Astrocyte (in vitro differentiated cells and primary cell): ENCODE results near the gene MRPL14.

ENCODE experiments used
- EZH2 ChIP-seq: IDR thresholded peaks from 2 replicates; pipeline ENCODE4 v1.6.1; 2012; ENCODE audit warnings: mild to moderate bottlenecking, low read length, inconsistent platforms; ENCODE audit not compliant: insufficient read depth
- TF ChIP-seq, protein P1 (sequence below): IDR thresholded peaks from 2 replicates; pipeline ENCODE4 v1.5.1; 2011; ENCODE audit warnings: low read depth, mild to moderate bottlenecking, inconsistent platforms, low read length, moderate library complexity; ENCODE audit not compliant: insufficient read depth

DNA sequence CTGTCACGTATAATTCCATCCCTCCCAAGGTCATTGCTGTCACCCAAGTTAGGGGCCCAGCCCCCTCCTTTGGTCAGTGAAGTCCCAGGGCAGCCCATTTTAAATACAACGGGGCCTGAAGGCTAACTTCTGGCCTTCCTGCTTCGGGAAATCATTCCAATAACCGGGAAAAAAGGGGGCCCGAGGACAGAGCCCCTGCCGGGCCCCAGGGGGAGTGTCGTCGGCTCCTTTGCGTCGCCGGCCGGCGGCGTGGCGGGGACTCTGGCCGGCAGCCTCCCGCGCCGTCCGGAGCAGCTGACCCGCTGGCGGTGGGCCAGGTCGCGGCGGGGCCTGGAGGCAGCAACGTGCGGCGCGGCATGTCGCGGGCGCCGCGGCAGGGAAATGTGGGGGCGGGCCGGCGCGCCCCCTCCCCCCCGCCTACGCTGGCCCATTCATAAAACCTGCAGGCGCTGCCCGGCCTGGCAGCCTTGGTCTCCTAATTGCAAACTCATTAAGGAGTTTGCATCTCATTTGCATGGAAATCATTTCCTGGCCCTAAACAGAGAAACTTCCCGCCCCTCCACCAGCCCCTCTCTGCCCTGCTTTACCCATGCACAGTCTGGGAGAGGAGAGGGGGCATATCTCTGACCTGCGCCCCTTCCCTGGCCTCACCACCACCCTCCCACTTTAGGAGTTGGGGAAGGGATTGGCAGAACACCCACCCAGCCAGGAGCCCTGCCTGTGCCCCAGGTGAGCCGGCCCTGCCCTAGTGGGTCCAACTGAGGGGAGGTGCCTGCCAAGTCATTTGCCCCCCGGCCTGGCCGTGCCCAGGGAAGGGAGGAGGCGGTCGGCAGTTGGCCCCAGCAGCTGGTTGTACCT lies 50.7 kb downstream of the MRPL14 start:
- TF ChIP-seq, protein P1, sequence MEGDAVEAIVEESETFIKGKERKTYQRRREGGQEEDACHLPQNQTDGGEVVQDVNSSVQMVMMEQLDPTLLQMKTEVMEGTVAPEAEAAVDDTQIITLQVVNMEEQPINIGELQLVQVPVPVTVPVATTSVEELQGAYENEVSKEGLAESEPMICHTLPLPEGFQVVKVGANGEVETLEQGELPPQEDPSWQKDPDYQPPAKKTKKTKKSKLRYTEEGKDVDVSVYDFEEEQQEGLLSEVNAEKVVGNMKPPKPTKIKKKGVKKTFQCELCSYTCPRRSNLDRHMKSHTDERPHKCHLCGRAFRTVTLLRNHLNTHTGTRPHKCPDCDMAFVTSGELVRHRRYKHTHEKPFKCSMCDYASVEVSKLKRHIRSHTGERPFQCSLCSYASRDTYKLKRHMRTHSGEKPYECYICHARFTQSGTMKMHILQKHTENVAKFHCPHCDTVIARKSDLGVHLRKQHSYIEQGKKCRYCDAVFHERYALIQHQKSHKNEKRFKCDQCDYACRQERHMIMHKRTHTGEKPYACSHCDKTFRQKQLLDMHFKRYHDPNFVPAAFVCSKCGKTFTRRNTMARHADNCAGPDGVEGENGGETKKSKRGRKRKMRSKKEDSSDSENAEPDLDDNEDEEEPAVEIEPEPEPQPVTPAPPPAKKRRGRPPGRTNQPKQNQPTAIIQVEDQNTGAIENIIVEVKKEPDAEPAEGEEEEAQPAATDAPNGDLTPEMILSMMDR: no peak
- no peak for TF ChIP-seq EZH2
